H9 (cell line): ENCODE results near the gene CAMTA1. TPM values are rescaled to one million over a fixed set of nuclear protein-coding genes. Genes with fewer than 3 reads are reported as not detected.

Experiments used
- DNase-seq: peaks from one replicate; pipeline ENCODE4 v3.0.0-alpha.2; 2017
- H2AFZ ChIP-seq: one replicate; pipeline ENCODE4 v1.6.1; 2013; ENCODE audit warnings: mild to moderate bottlenecking, low read length, control low read depth, moderate library complexity
- H2AK5ac ChIP-seq: 2 replicates; pipeline ENCODE4 v1.6.1; 2013; ENCODE audit warnings: low read length, control low read depth, mixed read lengths; ENCODE audit not compliant: insufficient read length
- H2BK120ac ChIP-seq: one replicate; pipeline ENCODE4 v1.6.1; 2013; ENCODE audit warnings: low read depth, mild to moderate bottlenecking, low read length, control low read depth, inconsistent platforms; ENCODE audit not compliant: poor library complexity, severe bottlenecking
- H2BK12ac ChIP-seq: 2 replicates; pipeline ENCODE4 v1.6.1; 2013; ENCODE audit warnings: low read length, control low read depth, mixed read lengths, low read depth; ENCODE audit not compliant: insufficient read length
- H2BK15ac ChIP-seq: 2 replicates; pipeline ENCODE4 v1.6.1; 2013; ENCODE audit warnings: low read depth, low read length, control low read depth
- H2BK20ac ChIP-seq: one replicate; pipeline ENCODE4 v1.6.1; 2013; ENCODE audit warnings: low read depth, mild to moderate bottlenecking, low read length, control low read depth, inconsistent platforms; ENCODE audit not compliant: poor library complexity, severe bottlenecking
- H2BK5ac ChIP-seq: 2 replicates; pipeline ENCODE4 v1.6.1; 2013; ENCODE audit warnings: low read length, control low read depth, mixed read lengths; ENCODE audit not compliant: insufficient read length
- H3K14ac ChIP-seq: 2 replicates; pipeline ENCODE4 v1.6.1; 2013; ENCODE audit warnings: low read length, control low read depth; ENCODE audit not compliant: insufficient read depth
- H3K18ac ChIP-seq: 2 replicates; pipeline ENCODE4 v1.6.1; 2013; ENCODE audit warnings: low read depth, mild to moderate bottlenecking, mixed read lengths, low read length, control low read depth; ENCODE audit not compliant: insufficient read length
- H3K23ac ChIP-seq: 2 replicates; pipeline ENCODE4 v1.6.1; 2013; ENCODE audit warnings: low read length, control low read depth, mixed read lengths, low read depth; ENCODE audit not compliant: insufficient read length
- H3K23me2 ChIP-seq: 2 replicates; pipeline ENCODE4 v1.6.1; 2013; ENCODE audit warnings: low read depth, mild to moderate bottlenecking, mixed read lengths, low read length, control low read depth; ENCODE audit not compliant: insufficient read length, poor library complexity, severe bottlenecking
- H3K27ac ChIP-seq: 2 replicates; pipeline ENCODE4 v1.5.1; 2013; ENCODE audit warnings: low read length, control low read depth, mixed read lengths, low read depth; ENCODE audit not compliant: insufficient read length
- H3K27me3 ChIP-seq: 2 replicates; pipeline ENCODE4 v1.6.1; 2013; ENCODE audit warnings: low read length, control low read depth, inconsistent platforms; ENCODE audit not compliant: insufficient read depth
- H3K4ac ChIP-seq: 2 replicates; pipeline ENCODE4 v1.6.1; 2013; ENCODE audit warnings: low read depth, mild to moderate bottlenecking, control low read depth, inconsistent platforms, low read length, moderate library complexity
- H3K4me1 ChIP-seq: 2 replicates; pipeline ENCODE4 v1.6.1; 2013; ENCODE audit warnings: low read length, control low read depth, inconsistent platforms; ENCODE audit not compliant: insufficient read depth
- H3K4me2 ChIP-seq: 2 replicates; pipeline ENCODE4 v1.6.1; 2013; ENCODE audit warnings: low read length, control low read depth, mixed read lengths; ENCODE audit not compliant: insufficient read length, insufficient read depth
- H3K56ac ChIP-seq: 2 replicates; pipeline ENCODE4 v1.6.1; 2013; ENCODE audit warnings: low read depth, mild to moderate bottlenecking, mixed read lengths, low read length, control low read depth; ENCODE audit not compliant: insufficient read length
- H3K79me1 ChIP-seq: 2 replicates; pipeline ENCODE4 v1.6.1; 2013; ENCODE audit warnings: low read depth, mild to moderate bottlenecking, moderate library complexity, low read length, control low read depth, inconsistent platforms; ENCODE audit not compliant: insufficient read depth, poor library complexity, severe bottlenecking
- H3K79me2 ChIP-seq: 2 replicates; pipeline ENCODE4 v1.6.1; 2013; ENCODE audit warnings: low read length, control low read depth, inconsistent platforms; ENCODE audit not compliant: insufficient read depth
- H3K9ac ChIP-seq: 2 replicates; pipeline ENCODE4 v1.6.1; 2013; ENCODE audit warnings: low read length, control low read depth, mixed read lengths; ENCODE audit not compliant: insufficient read length; ENCODE audit errors: extremely low read depth
- H3K9me3 ChIP-seq: one replicate; pipeline ENCODE4 v1.6.1; 2013; ENCODE audit warnings: low read depth, low read length, inconsistent platforms; ENCODE audit not compliant: control insufficient read depth
- H3T11ph ChIP-seq: one replicate; pipeline ENCODE4 v1.6.1; 2013; ENCODE audit warnings: mild to moderate bottlenecking, low read length, control low read depth, inconsistent platforms
- H4K20me1 ChIP-seq: one replicate; pipeline ENCODE4 v1.6.1; 2013; ENCODE audit not compliant: control insufficient read depth, insufficient read length, insufficient read depth
- H4K5ac ChIP-seq: 2 replicates; pipeline ENCODE4 v1.6.1; 2013; ENCODE audit warnings: low read depth, mild to moderate bottlenecking, mixed read lengths, low read length, control low read depth; ENCODE audit not compliant: insufficient read length
- H4K8ac ChIP-seq: replicated peaks from 2 replicates; pipeline ENCODE4 v1.6.1; 2013; ENCODE audit warnings: low read length, control low read depth, mixed read lengths, low read depth; ENCODE audit not compliant: insufficient read length
- H4K91ac ChIP-seq: 2 replicates; pipeline ENCODE4 v1.6.1; 2013; ENCODE audit warnings: low read depth, mild to moderate bottlenecking, moderate library complexity, mixed read lengths, low read length, control low read depth; ENCODE audit not compliant: insufficient read length
- H3K27ac Mint-ChIP-seq, 3 experiments: 2 replicates in 2 of 3; 3 replicates in 1 of 3; pipeline ENCODE4 v1.8.0; 2020 to 2021; ENCODE audit warnings: mixed read lengths in 3 of 3, mild to moderate bottlenecking in 1 of 3, moderate library complexity in 1 of 3
- H3K27me3 Mint-ChIP-seq: 2 replicates; pipeline ENCODE4 v1.8.0; 2021; ENCODE audit warnings: low read depth, mild to moderate bottlenecking, moderate library complexity, mixed read lengths
- H3K36me3 Mint-ChIP-seq, 3 experiments: 2 replicates in 2 of 3; 3 replicates in 1 of 3; pipeline ENCODE4 v1.8.0; 2020 to 2021; ENCODE audit warnings: low read depth in 3 of 3, mixed read lengths in 3 of 3; ENCODE audit not compliant: insufficient read depth in 1 of 3
- H3K4me1 Mint-ChIP-seq, 2 experiments: 2 replicates each; pipeline ENCODE4 v1.8.0; 2020; ENCODE audit warnings: mixed read lengths in 2 of 2
- H3K4me3 Mint-ChIP-seq, 2 experiments: 2 replicates in 1 of 2; 3 replicates in 1 of 2; pipeline ENCODE4 v1.8.0; 2020 to 2021; ENCODE audit warnings: mild to moderate bottlenecking in 2 of 2, mixed read lengths in 2 of 2, moderate library complexity in 1 of 2
- H3K9me3 Mint-ChIP-seq, 2 experiments: 2 replicates in 1 of 2; 3 replicates in 1 of 2; pipeline ENCODE4 v1.8.0; 2020; ENCODE audit warnings: mild to moderate bottlenecking in 2 of 2, mixed read lengths in 2 of 2, moderate library complexity in 1 of 2
- CTCF ChIP-seq: fragments of 200-600 bp; sonication (generic); conservative IDR thresholded peaks from 3 replicates; pipeline ENCODE4 v1.8.0; 2021; ENCODE audit warnings: antibody characterized with exemption, mild to moderate bottlenecking
- WGBS: extraction: QIAGEN DNeasy Blood & Tissue Kit; methylation state at CpG from one replicate; pipeline ENCODE4 v1.1.7; 2013; ENCODE audit warnings: missing lambda C conversion rate, low lambda C conversion rate, mixed read lengths; ENCODE audit not compliant: insufficient read length; ENCODE audit errors: extremely low coverage; 5-methylcytosine and 5-hydroxymethylcytosine counted together
- total RNA-seq: library from RNA; stranded (reverse); gene quantifications from 2 replicates; pipeline ENCODE4 v1.2.1, GENCODE V29; 2021

CAMTA1 gene
- total RNA-seq, 1 experiment from 2014 or later = 115 TPM

GRCh38 chr1:7426780-7427604, 641.7 kb downstream of the CAMTA1 start:
- H3K4me1 ChIP-seq = no peaks in the 10 kb centered on the region
- TF ChIP-seq CTCF = no peak
- H3K23ac ChIP-seq = no peak overlapping the region
- no peak overlapping the region for H2BK12ac ChIP-seq
- H2BK20ac ChIP-seq = no peak overlapping the region
- H3K18ac ChIP-seq = no peak overlapping the region
- no peaks in the 10 kb centered on the region for H3K9me3 Mint-ChIP-seq
- H3K27me3 ChIP-seq = no peaks in the 10 kb centered on the region; the same call in 1 of the 2 replicates
- no peak overlapping the region for H4K5ac ChIP-seq
- H3K56ac ChIP-seq = no peak overlapping the region
- no peak overlapping the region for H3K4me2 ChIP-seq
- no peak overlapping the region for H3K9ac ChIP-seq
- H3K79me2 ChIP-seq = no peaks in the 10 kb centered on the region
- no peak overlapping the region for H2BK15ac ChIP-seq
- no peak overlapping the region for H2BK120ac ChIP-seq
- H3K27ac Mint-ChIP-seq = no peak overlapping the region
- no peak overlapping the region for H3K27ac ChIP-seq
- no peak overlapping the region for H3K4ac ChIP-seq
- H3K4me1 Mint-ChIP-seq = peaks cover 7% of the 10 kb centered on the region in 2 experiments; a peak in 3 of 4 replicates
- peaks cover 3% of the 10 kb centered on the region for H4K20me1 ChIP-seq
- H2AFZ ChIP-seq = no peak overlapping the region
- H3K36me3 Mint-ChIP-seq = no peaks in the 10 kb centered on the region
- no peak overlapping the region for H3T11ph ChIP-seq
- no CpG with 5 or more reads among the region's 17 CpGs for WGBS
- H3K4me3 Mint-ChIP-seq = no peak overlapping the region
- no peaks in the 10 kb centered on the region for H3K79me1 ChIP-seq
- H3K14ac ChIP-seq = no peak overlapping the region
- H4K8ac ChIP-seq = no peak overlapping the region
- no peak overlapping the region for H4K91ac ChIP-seq
- no peak overlapping the region for H2AK5ac ChIP-seq
- H2BK5ac ChIP-seq = no peak overlapping the region
- peaks cover 2% of the 10 kb centered on the region for H3K27me3 Mint-ChIP-seq
- no peak for DNase-seq
- no peaks in the 10 kb centered on the region for H3K9me3 ChIP-seq
- no peaks in the 10 kb centered on the region for H3K23me2 ChIP-seq
